H1 (cell line): ENCODE measurements around the gene NEUROD4. TPM values are rescaled to one million over a fixed set of nuclear protein-coding genes. Genes with fewer than 3 reads are reported as not detected.

Source experiments
- CTCF ChIA-PET: fragments of 300-600 bp; sonication (Branson Sonifier 250); formaldehyde crosslinking; loops from one replicate; lab custom pipeline; 2021; ENCODE audit not compliant: partially characterized antibody; lab: Charles Lee
- POLR2A ChIA-PET: fragments of 300-600 bp; sonication (Branson Sonifier 250); formaldehyde crosslinking; loops from one replicate; lab custom pipeline; 2021; ENCODE audit warnings: inconsistent platforms; ENCODE audit not compliant: partially characterized antibody; lab: Charles Lee
- DNase-seq, 2 experiments: peaks; one replicate each; pipeline versions ENCODE4 v3.0.0 to v3.0.0-alpha.2; 2010 to 2022; ENCODE audit warnings: low spot score in 2 of 2, low read depth in 1 of 2, mixed read lengths in 1 of 2
- FAIRE-seq: peaks from 2 replicates; lab custom pipeline; 2011; peaks lifted over from hg19 to GRCh38; lab: Jason Lieb, UNC
- H2AFZ ChIP-seq: 2 replicates; pipeline ENCODE4 v1.8.1; 2012; ENCODE audit warnings: low read length, inconsistent platforms
- H2AK5ac ChIP-seq: 2 replicates; pipeline ENCODE4 v1.6.1; 2013; ENCODE audit warnings: low read depth, low read length
- H2BK120ac ChIP-seq: replicated peaks from 2 replicates; pipeline ENCODE3; 2013; ENCODE audit warnings: low read depth, low read length, inconsistent platforms
- H2BK12ac ChIP-seq: 2 replicates; pipeline ENCODE4 v1.6.1; 2013; ENCODE audit warnings: low read depth, low read length
- H2BK15ac ChIP-seq: 2 replicates; pipeline ENCODE4 v1.6.1; 2013; ENCODE audit warnings: low read length
- H2BK20ac ChIP-seq: 2 replicates; pipeline ENCODE4 v1.6.1; 2013; ENCODE audit warnings: low read length
- H2BK5ac ChIP-seq: 2 replicates; pipeline ENCODE4 v1.6.1; 2013; ENCODE audit warnings: low read depth, low read length
- H3K14ac ChIP-seq: 2 replicates; pipeline ENCODE4 v1.6.1; 2013; ENCODE audit warnings: inconsistent platforms; ENCODE audit not compliant: insufficient read length
- H3K18ac ChIP-seq: 2 replicates; pipeline ENCODE4 v1.6.1; 2013; ENCODE audit warnings: low read length; ENCODE audit errors: extremely low read depth
- H3K23ac ChIP-seq: 2 replicates; pipeline ENCODE4 v1.6.1; 2013; ENCODE audit warnings: inconsistent platforms; ENCODE audit not compliant: insufficient read length
- H3K23me2 ChIP-seq: 2 replicates; pipeline ENCODE4 v1.6.1; 2013; ENCODE audit warnings: low read depth, low read length
- H3K27ac ChIP-seq: 2 replicates; pipeline ENCODE4 v1.6.1; 2011; ENCODE audit warnings: low read depth, low read length, inconsistent platforms
- H3K27me3 ChIP-seq, 4 experiments: replicated peaks in 1 of 4; 1 replicate in 1 of 4; 2 replicates in 3 of 4; pipeline versions ENCODE4 v1.6.1 to v1.8.1; 2011 to 2013; ENCODE audit warnings: low read length in 3 of 4, mild to moderate bottlenecking in 3 of 4, inconsistent platforms in 2 of 4, mixed read lengths in 2 of 4, moderate library complexity in 1 of 4; ENCODE audit not compliant: control insufficient read depth in 3 of 4, insufficient read depth in 3 of 4; ENCODE audit errors: extremely low read depth in 1 of 4
- H3K36me3 ChIP-seq, 4 experiments: 2 replicates each; pipeline versions ENCODE4 v1.6.1 to v1.8.1; 2011 to 2013; ENCODE audit warnings: mild to moderate bottlenecking in 4 of 4, low read length in 3 of 4, moderate library complexity in 2 of 4, control low read depth in 1 of 4, inconsistent platforms in 1 of 4; ENCODE audit not compliant: insufficient read depth in 4 of 4, control insufficient read depth in 2 of 4
- H3K4ac ChIP-seq: replicated peaks from 2 replicates; pipeline ENCODE3; 2013; ENCODE audit warnings: low read length, low read depth, mixed read lengths, inconsistent platforms; ENCODE audit not compliant: insufficient read length
- H3K4me1 ChIP-seq, 4 experiments: replicated peaks in 1 of 4; 1 replicate in 1 of 4; 2 replicates in 3 of 4; pipeline versions ENCODE4 v1.6.1 to v1.8.1; 2011 to 2013; ENCODE audit warnings: low read length in 3 of 4, inconsistent platforms in 2 of 4, mixed read lengths in 1 of 4; ENCODE audit not compliant: insufficient read depth in 4 of 4, control insufficient read depth in 3 of 4
- H3K4me2 ChIP-seq, 2 experiments: 2 replicates each; pipeline versions ENCODE4 v1.6.1 to v1.8.1; 2011 to 2013; ENCODE audit warnings: low read depth in 2 of 2, low read length in 2 of 2, control low read depth in 1 of 2, inconsistent platforms in 1 of 2, mild to moderate bottlenecking in 1 of 2; ENCODE audit not compliant: insufficient read depth in 1 of 2
- H3K4me3 ChIP-seq, 4 experiments: fragments of 200-600, 300-600 bp in 1 of 4; sonication (generic), shearing (Covaris generic), sonication (Bioruptor Twin) in 1 of 4; 2 replicates each; pipeline versions ENCODE4 v1.5.1 to v1.8.1; 2011 to 2016; ENCODE audit warnings: low read length in 4 of 4, low read depth in 3 of 4, control low read depth in 2 of 4, inconsistent platforms in 2 of 4, mild to moderate bottlenecking in 2 of 4, mixed read lengths in 1 of 4, moderate library complexity in 1 of 4; ENCODE audit not compliant: insufficient read depth in 2 of 4; ENCODE audit errors: extremely low read depth in 1 of 4
- H3K56ac ChIP-seq: replicated peaks from 2 replicates; pipeline ENCODE3; 2013; ENCODE audit warnings: low read depth, mild to moderate bottlenecking, mixed read lengths, low read length, inconsistent platforms; ENCODE audit not compliant: insufficient read length
- H3K79me1 ChIP-seq: 2 replicates; pipeline ENCODE4 v1.6.1; 2013; ENCODE audit warnings: low read depth, low read length, control low read depth
- H3K79me2 ChIP-seq, 2 experiments: 2 replicates each; pipeline versions ENCODE4 v1.6.1 to v1.8.1; 2012 to 2013; ENCODE audit warnings: low read length in 2 of 2, mild to moderate bottlenecking in 2 of 2, inconsistent platforms in 1 of 2; ENCODE audit not compliant: insufficient read depth in 2 of 2, control insufficient read depth in 1 of 2
- H3K9ac ChIP-seq, 4 experiments: replicated peaks in 1 of 4; 1 replicate in 1 of 4; 2 replicates in 3 of 4; pipeline versions ENCODE4 v1.6.1 to v1.8.1; 2011 to 2013; ENCODE audit warnings: low read depth in 3 of 4, low read length in 3 of 4, control low read depth in 2 of 4, mild to moderate bottlenecking in 2 of 4, moderate library complexity in 2 of 4, inconsistent platforms in 1 of 4; ENCODE audit errors: extremely low read depth in 1 of 4
- H3K9me3 ChIP-seq, 2 experiments: 2 replicates each; pipeline versions ENCODE4 v1.6.1 to v1.8.1; 2012 to 2013; ENCODE audit warnings: mild to moderate bottlenecking in 2 of 2, moderate library complexity in 2 of 2, control low read depth in 1 of 2, inconsistent platforms in 1 of 2, low read depth in 1 of 2, low read length in 1 of 2, mixed read lengths in 1 of 2; ENCODE audit not compliant: insufficient read depth in 2 of 2
- H4K20me1 ChIP-seq, 2 experiments: replicated peaks in 1 of 2; 2 replicates each; pipeline versions ENCODE3 to v1.8.1; 2011 to 2013; ENCODE audit warnings: inconsistent platforms in 2 of 2, low read length in 2 of 2, mild to moderate bottlenecking in 1 of 2; ENCODE audit not compliant: insufficient read depth in 2 of 2, control insufficient read depth in 1 of 2
- H4K5ac ChIP-seq: 2 replicates; pipeline ENCODE4 v1.6.1; 2013; ENCODE audit warnings: low read length, low read depth, mixed read lengths, inconsistent platforms; ENCODE audit not compliant: insufficient read length
- H4K8ac ChIP-seq: 2 replicates; pipeline ENCODE4 v1.8.0; 2013; ENCODE audit warnings: mild to moderate bottlenecking, moderate library complexity, low read length, inconsistent platforms; ENCODE audit not compliant: insufficient read depth; ENCODE audit errors: extremely low read depth
- H4K91ac ChIP-seq: replicated peaks from 2 replicates; pipeline ENCODE3; 2013; ENCODE audit warnings: low read length, mixed read lengths, inconsistent platforms; ENCODE audit not compliant: insufficient read length
- CHD1 ChIP-seq: IDR thresholded peaks from 2 replicates; pipeline ENCODE4 v1.6.1; 2012; ENCODE audit warnings: low read depth, low read length, improper control_type of control experiment
- KDM1A ChIP-seq: fragments of 200-600, 300-600 bp; sonication (generic); IDR thresholded peaks from 2 replicates; pipeline ENCODE4 v1.7.1; 2016; ENCODE audit warnings: mild to moderate bottlenecking, low read length, borderline replicate concordance
- WGBS, 2 experiments: shearing (Covaris generic) in 1 of 2; methylation state at CpG; one replicate each; pipeline versions ENCODE4 v1.1.6 to v1.1.7; 2013 to 2015; ENCODE audit warnings: low lambda C conversion rate in 2 of 2, mixed read lengths in 2 of 2, inconsistent platforms in 1 of 2, low coverage in 1 of 2, missing lambda C conversion rate in 1 of 2; ENCODE audit not compliant: insufficient replicate concordance in 2 of 2, insufficient coverage in 1 of 2, insufficient read length in 1 of 2; ENCODE audit errors: extremely low coverage in 1 of 2, missing lambda C conversion rate in 1 of 2; 5-methylcytosine and 5-hydroxymethylcytosine counted together
- polyA plus RNA-seq, 7 experiments: library from polyadenylated mRNA; depleted of rRNA in 3 of 7; stranded (reverse) in 5 of 7; unstranded in 2 of 7; fragments of >200 nt in 5 of 7; fragments of 200-250 nt in 2 of 7; gene quantifications; 1 replicate in 5 of 7; 2 replicates in 1 of 7; 4 replicates in 1 of 7; pipeline versions ENCODE4 v1.2.1 to v1.2.3, GENCODE V29; 2011 to 2013; ENCODE audit warnings: missing spikeins in 2 of 7, mixed read lengths in 2 of 7
- total RNA-seq: library from RNA; stranded (reverse); fragmentation: NEBNext Ultra II Directional; extraction: Animal tissue kit (Norgen Biotek cat#: 25700); gene quantifications from 2 replicates; pipeline ENCODE4 v1.2.1, GENCODE V29; 2021

The NEUROD4 gene
- total and polyA plus RNA-seq, 2 of the 8 experiments (the other 6 are each of a cell fraction or from before 2014, with no cell fraction given): not detected

DNA sequence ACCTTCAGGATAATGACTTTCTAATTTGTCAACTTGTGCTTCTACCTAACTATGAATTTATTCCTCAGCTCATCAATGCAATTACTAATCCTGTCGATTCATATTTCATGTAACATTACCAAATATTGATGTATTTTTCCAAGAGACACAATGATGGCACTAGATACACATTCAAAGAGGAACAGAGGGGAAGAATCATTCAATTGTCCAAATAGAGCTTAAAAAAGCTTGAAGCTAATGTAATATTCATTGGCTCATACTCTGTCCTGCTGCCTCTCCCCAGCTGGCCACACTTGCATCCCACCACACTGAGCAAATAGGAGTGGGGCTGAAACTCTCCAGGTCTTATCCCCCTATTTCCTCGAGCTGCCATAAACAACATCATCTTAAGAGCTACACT lies 44.5 kb upstream of the NEUROD4 start:
- H4K20me1 ChIP-seq: no peaks in the 10 kb centered on the region
- no peak overlapping the region for H3K4me3 ChIP-seq
- H3K27ac ChIP-seq: no peak overlapping the region
- no peak overlapping the region for H2BK5ac ChIP-seq
- H3K79me1 ChIP-seq: no peaks in the 10 kb centered on the region
- DNase-seq: no peak
- H3K14ac ChIP-seq: no peak overlapping the region
- no peak overlapping the region for H3K4ac ChIP-seq
- no peak overlapping the region for H3K18ac ChIP-seq
- peaks cover 0 to 4% (median 1%) of the 10 kb centered on the region in 4 experiments; a peak in 1 of 7 replicates for H3K4me1 ChIP-seq
- H2BK15ac ChIP-seq: no peak overlapping the region
- H3K79me2 ChIP-seq: no peaks in the 10 kb centered on the region
- FAIRE-seq: no peak
- no peak overlapping the region for H4K5ac ChIP-seq
- no peak overlapping the region for H4K91ac ChIP-seq
- no peaks in the 10 kb centered on the region; the same call in 1 of the 2 replicates for H3K23me2 ChIP-seq
- WGBS, 2 experiments: 91% methylated on average over 2 of the region's 2 CpGs; no CpG with 5 or more reads in 1 of the 2 experiments
- no peak overlapping the region for H3K56ac ChIP-seq
- H3K9ac ChIP-seq: no peak overlapping the region
- H3K4me2 ChIP-seq: no peak overlapping the region
- H3K36me3 ChIP-seq: no peaks in the 10 kb centered on the region
- no peak overlapping the region for H2AFZ ChIP-seq
- CTCF ChIA-PET: interaction anchor here (0.6 to 6.6 kb wide), 12 partner anchors 17 to 645 kb away, joined by 3 to 39 read pairs (median 4); no protein-coding TSS in a partner anchor
- H2BK20ac ChIP-seq: no peak overlapping the region
- no peak overlapping the region for H2BK12ac ChIP-seq
- no peaks in the 10 kb centered on the region for H3K27me3 ChIP-seq
- no peak overlapping the region for H4K8ac ChIP-seq
- no peaks in the 10 kb centered on the region for H3K9me3 ChIP-seq
- no peak overlapping the region for H3K23ac ChIP-seq
- POLR2A ChIA-PET: no interaction called here
- no peak overlapping the region for H2AK5ac ChIP-seq
- no peak overlapping the region for H2BK120ac ChIP-seq
- TF ChIP-seq CHD1 (no peak), KDM1A (no peak)
